Loucy (cell line): ENCODE data around the gene RND1.

Experiments
- EZH2phosphoT487 ChIP-seq: fragments of 200-600 bp; IDR thresholded peaks from 2 replicates; pipeline ENCODE4 v1.6.1; 2018; ENCODE audit warnings: antibody characterized with exemption, mild to moderate bottlenecking, moderate library complexity, borderline replicate concordance
- TF ChIP-seq, protein P1 (sequence below): fragments of 200-600 bp; sonication (generic); conservative IDR thresholded peaks from 2 replicates; pipeline ENCODE4 v1.5.1; 2014; ENCODE audit warnings: mild to moderate bottlenecking, antibody characterized with exemption, low read length

DNA sequence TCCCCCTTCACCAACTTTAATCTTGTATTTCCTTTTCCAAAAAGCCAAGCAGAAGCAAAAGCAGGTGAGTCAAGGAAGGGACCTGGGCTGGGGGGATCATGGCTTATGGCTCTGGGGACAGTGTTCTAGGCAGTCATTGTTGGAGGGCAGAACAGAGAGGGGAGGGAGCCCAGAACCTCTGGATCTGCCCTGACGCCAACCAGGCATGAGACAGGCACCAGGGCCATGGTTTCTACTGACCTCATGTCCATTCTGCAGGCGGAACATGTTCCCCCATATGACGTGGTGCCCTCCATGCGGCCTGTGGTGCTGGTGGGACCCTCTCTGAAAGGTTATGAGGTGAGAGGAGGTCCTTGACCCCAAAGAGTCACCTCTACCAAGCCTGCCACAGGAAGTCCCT lies 40.8 kb downstream of the RND1 start:
- TF ChIP-seq, protein P1, sequence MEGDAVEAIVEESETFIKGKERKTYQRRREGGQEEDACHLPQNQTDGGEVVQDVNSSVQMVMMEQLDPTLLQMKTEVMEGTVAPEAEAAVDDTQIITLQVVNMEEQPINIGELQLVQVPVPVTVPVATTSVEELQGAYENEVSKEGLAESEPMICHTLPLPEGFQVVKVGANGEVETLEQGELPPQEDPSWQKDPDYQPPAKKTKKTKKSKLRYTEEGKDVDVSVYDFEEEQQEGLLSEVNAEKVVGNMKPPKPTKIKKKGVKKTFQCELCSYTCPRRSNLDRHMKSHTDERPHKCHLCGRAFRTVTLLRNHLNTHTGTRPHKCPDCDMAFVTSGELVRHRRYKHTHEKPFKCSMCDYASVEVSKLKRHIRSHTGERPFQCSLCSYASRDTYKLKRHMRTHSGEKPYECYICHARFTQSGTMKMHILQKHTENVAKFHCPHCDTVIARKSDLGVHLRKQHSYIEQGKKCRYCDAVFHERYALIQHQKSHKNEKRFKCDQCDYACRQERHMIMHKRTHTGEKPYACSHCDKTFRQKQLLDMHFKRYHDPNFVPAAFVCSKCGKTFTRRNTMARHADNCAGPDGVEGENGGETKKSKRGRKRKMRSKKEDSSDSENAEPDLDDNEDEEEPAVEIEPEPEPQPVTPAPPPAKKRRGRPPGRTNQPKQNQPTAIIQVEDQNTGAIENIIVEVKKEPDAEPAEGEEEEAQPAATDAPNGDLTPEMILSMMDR: no peak
- no peak for TF ChIP-seq EZH2phosphoT487
